ENCODE measurements around the gene SYNJ1. TPM values are rescaled to one million over a fixed set of nuclear protein-coding genes. Genes with fewer than 3 reads are reported as not detected.
"Not testable (repeated sequence)": the region's sequence is repeated elsewhere in the genome, so short reads cannot be mapped to it uniquely, and the experiment has no call there.

SYNJ1 gene
- total and polyA plus RNA-seq, 2 of the 4 experiments (the other 2 are of a cell fraction), result 3.6 to 4.6 TPM

GRCh38 chr21:32618218-32618617, 109.6 kb downstream of the SYNJ1 start:
- in situ Hi-C loops (cut with MboI; ENCODE audit: low sequenced_read_pairs); H3K9me1 ChIP-seq (ENCODE audit: insufficient read depth, low read length); H3K4ac ChIP-seq (ENCODE audit: low read depth, low read length); BruUV-seq (replicated peaks); H2AK5ac ChIP-seq (ENCODE audit: low read depth, low read length); H3K4me3 ChIP-seq (ENCODE audit: insufficient read depth, low read depth, low read length); H3K18ac ChIP-seq (ENCODE audit: low read depth, low read length); CTCF ChIA-PET; H4K8ac ChIP-seq (ENCODE audit: low read depth in 2 of 2, low read length in 2 of 2); H3K23ac ChIP-seq (ENCODE audit: low read depth, low read length); H4K5ac ChIP-seq (ENCODE audit: low read depth, low read length); H3K36me3 ChIP-seq (ENCODE audit: control insufficient read depth, insufficient read depth, low read length); DNase-seq; H3K9me3 ChIP-seq (ENCODE audit: control insufficient read depth, insufficient read depth, low read length); intact Hi-C loops (cut with micrococcal nuclease); H3K27me3 ChIP-seq (ENCODE audit: control insufficient read depth, insufficient read depth, low read length); POLR2A ChIA-PET (ENCODE audit: unreplicated experiment); H3K4me2 ChIP-seq (ENCODE audit: low read depth, low read length); H3K79me1 ChIP-seq (ENCODE audit: low read depth in 1 of 2, low read length in 2 of 2); H4K20me1 ChIP-seq (ENCODE audit: insufficient read depth, low read length); H2BK15ac ChIP-seq (ENCODE audit: low read depth, low read length); H2AK9ac ChIP-seq (replicated peaks; ENCODE audit: low read depth, low read length, poor library complexity); ATAC-seq (ENCODE audit: low read depth); H4K91ac ChIP-seq (ENCODE audit: insufficient read depth, low read depth, low read length); H2BK120ac ChIP-seq (ENCODE audit: low read depth, low read length); H3K9ac ChIP-seq (ENCODE audit: low read depth, low read length); H2AFZ ChIP-seq (replicated peaks; ENCODE audit: low read length, poor library complexity); H3K4me1 ChIP-seq (ENCODE audit: control insufficient read depth, insufficient read depth, low read length); H3K27ac ChIP-seq (ENCODE audit: insufficient read depth, low read length); dilution Hi-C loops (cut with HindIII; ENCODE audit: low sequenced_read_pairs, unreplicated experiment); H2BK5ac ChIP-seq (ENCODE audit: low read depth, low read length, poor library complexity, severe bottlenecking); H3K56ac ChIP-seq (ENCODE audit: extremely low read depth, insufficient read depth, low read length); H2BK20ac ChIP-seq (ENCODE audit: low read depth, low read length); H3K14ac ChIP-seq (replicated peaks; ENCODE audit: low read depth, low read length): not testable (repeated sequence)
- no CpG with 5 or more reads among the region's 6 CpGs for WGBS, 2 experiments (ENCODE audit: extremely low coverage in 2 of 2, insufficient read length in 1 of 2)
